Suprapubic skin (tissue), 4 donors: ENCODE data around the gene NDUFAF3.

Source experiments
- EP300 ChIP-seq: sonication (generic); formaldehyde crosslinking; IDR thresholded peaks from one replicate; pipeline ENCODE4 v1.6.1; 2017; ENCODE audit warnings: antibody characterized with exemption
- POLR2AphosphoS5 ChIP-seq, 3 donors: sonication (generic); formaldehyde crosslinking; IDR thresholded peaks; one replicate each; pipeline ENCODE4 v1.6.1; 2017; ENCODE audit warnings: antibody characterized with exemption in 3 of 3

DNA sequence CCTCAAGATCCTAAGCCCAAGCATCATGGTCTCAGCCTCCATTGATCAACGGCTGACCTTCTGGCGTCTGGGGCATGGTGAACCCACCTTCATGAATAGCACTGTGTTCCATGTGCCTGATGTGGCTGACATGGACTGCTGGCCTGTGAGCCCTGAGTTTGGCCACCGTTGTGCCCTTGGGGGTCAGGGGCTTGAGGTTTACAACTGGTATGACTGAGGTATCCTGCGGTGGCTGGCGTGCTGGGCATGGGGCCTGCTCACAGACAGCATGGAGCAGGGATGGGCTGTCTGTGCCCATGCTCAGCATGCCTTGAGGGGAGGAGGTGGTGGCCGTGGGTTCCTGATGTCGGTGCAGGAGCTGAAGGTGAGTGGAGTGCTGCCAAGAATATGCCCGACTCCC is 6.8 kb upstream of the NDUFAF3 start:
- TF ChIP-seq POLR2AphosphoS5 (IDR thresholded peaks at IDR 0.05): no peak
- TF ChIP-seq EP300: no peak
